Measurements from ENCODE around the gene BMX. TPM values are rescaled to one million over a fixed set of nuclear protein-coding genes. Genes with fewer than 3 reads are reported as not detected.

The BMX gene
- polyA plus RNA-seq (2012; ENCODE audit: insufficient read depth, insufficient read length, low read depth) = 0.29 TPM

- Histone ChIP-seq H3K36me3 (no peaks in the 10 kb centered on the region), H3K4me1 (no peaks in the 10 kb centered on the region), H3K4me3 (ENCODE audit: low read depth, low read length) (no peak within 1 kb of the TSS), H3K9me3 (no peaks in the 10 kb centered on the region), H3K27me3 (no peaks in the 10 kb centered on the region)
- no peak for DNase-seq
- TF ChIP-seq, protein P1, sequence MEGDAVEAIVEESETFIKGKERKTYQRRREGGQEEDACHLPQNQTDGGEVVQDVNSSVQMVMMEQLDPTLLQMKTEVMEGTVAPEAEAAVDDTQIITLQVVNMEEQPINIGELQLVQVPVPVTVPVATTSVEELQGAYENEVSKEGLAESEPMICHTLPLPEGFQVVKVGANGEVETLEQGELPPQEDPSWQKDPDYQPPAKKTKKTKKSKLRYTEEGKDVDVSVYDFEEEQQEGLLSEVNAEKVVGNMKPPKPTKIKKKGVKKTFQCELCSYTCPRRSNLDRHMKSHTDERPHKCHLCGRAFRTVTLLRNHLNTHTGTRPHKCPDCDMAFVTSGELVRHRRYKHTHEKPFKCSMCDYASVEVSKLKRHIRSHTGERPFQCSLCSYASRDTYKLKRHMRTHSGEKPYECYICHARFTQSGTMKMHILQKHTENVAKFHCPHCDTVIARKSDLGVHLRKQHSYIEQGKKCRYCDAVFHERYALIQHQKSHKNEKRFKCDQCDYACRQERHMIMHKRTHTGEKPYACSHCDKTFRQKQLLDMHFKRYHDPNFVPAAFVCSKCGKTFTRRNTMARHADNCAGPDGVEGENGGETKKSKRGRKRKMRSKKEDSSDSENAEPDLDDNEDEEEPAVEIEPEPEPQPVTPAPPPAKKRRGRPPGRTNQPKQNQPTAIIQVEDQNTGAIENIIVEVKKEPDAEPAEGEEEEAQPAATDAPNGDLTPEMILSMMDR (IDR thresholded peaks at IDR 0.05; ENCODE audit: low read depth, low read length) = no peak
Observed at GRCh38 chrX:15500497-15500966, at the start of gene BMX. Gene BMX (plus strand): TSS chrX:15500807. CDS start chrX:15508354, 7,547 bp downstream.

GRCh38 chrX:15451913-15452312 is 48.7 kb upstream of the BMX start:
- H3K36me3 ChIP-seq = no peaks in the 10 kb centered on the region; the same call in 1 of the 2 replicates
- H3K4me1 ChIP-seq = no peaks in the 10 kb centered on the region
- no peak overlapping the region for H3K4me3 ChIP-seq (ENCODE audit: low read depth, low read length)
- TF ChIP-seq, protein P1 (IDR thresholded peaks at IDR 0.05; ENCODE audit: low read depth, low read length) = no peak
- H3K27me3 ChIP-seq = no peaks in the 10 kb centered on the region
- no peak for DNase-seq
- no peaks in the 10 kb centered on the region for H3K9me3 ChIP-seq

DNA sequence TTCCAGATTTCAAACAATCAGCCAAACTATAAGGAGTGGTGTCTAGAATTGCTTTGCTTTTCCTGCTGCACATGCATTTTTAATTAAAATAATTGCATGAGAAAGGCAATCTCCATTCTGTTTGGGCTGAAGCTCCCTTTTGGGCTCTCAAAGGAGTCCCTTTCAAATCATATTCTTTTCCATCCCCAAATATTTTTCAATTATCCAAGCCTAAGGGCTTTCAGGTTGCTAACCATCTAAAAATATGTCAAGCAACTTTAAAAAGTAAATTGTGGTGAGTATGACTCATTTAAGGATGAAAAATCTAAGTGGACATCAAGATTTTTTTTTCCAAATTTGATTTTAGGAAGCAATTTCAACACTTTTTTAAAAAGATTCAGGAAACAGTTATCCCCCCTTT is 35.9 kb upstream of the BMX start:
- no peaks in the 10 kb centered on the region for H3K36me3 ChIP-seq
- H3K4me1 ChIP-seq = peaks cover 13% of the 10 kb centered on the region
- TF ChIP-seq, protein P1 (IDR thresholded peaks at IDR 0.05; ENCODE audit: low read depth, low read length) = no peak
- no peak for DNase-seq
- no peaks in the 10 kb centered on the region for H3K27me3 ChIP-seq
- no peak overlapping the region for H3K4me3 ChIP-seq (ENCODE audit: low read depth, low read length)
- H3K9me3 ChIP-seq = no peaks in the 10 kb centered on the region

DNA sequence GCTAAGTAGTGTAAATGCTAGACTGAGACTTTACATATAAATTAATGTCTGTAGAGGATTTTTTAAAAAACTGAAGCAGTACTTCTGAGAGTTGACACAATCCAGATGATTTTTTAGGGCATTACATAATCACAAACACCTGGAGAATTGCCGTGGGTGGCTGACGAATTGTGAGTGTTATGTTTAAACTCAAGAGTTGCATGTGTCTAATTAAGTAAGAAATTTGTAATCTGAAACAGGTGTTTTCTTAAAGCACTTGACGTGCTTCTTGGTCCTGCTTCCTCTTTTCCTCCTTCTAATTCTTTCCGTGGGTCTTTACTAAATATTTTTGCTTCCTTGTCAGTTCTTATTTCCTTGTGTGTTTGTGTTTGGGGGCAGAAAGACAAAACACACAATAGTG is 35.3 kb upstream of the BMX start:
- Histone ChIP-seq H3K27me3 (no peaks in the 10 kb centered on the region), H3K9me3 (no peaks in the 10 kb centered on the region), H3K36me3 (no peaks in the 10 kb centered on the region), H3K4me1 (peaks cover 13% of the 10 kb centered on the region), H3K4me3 (ENCODE audit: low read depth, low read length) (no peak overlapping the region)
- no peak for DNase-seq
- TF ChIP-seq, protein P1 (IDR thresholded peaks at IDR 0.05; ENCODE audit: low read depth, low read length) = no peak

GRCh38 chrX:15465896-15466651 is 34.5 kb upstream of the BMX start:
- Histone ChIP-seq H3K36me3 (no peaks in the 10 kb centered on the region), H3K9me3 (no peaks in the 10 kb centered on the region), H3K4me1 (peaks cover 13% of the 10 kb centered on the region), H3K4me3 (ENCODE audit: low read depth, low read length) (no peak overlapping the region), H3K27me3 (no peaks in the 10 kb centered on the region)
- TF ChIP-seq, protein P1 (IDR thresholded peaks at IDR 0.05; ENCODE audit: low read depth, low read length) = peak; percentile 31; the same call in 1 of the 2 replicates
- no peak for DNase-seq

- H3K36me3 ChIP-seq = no peaks in the 10 kb centered on the region
- peak; percentile 61 for DNase-seq
- H3K9me3 ChIP-seq = no peaks in the 10 kb centered on the region
- TF ChIP-seq, protein P1 (IDR thresholded peaks at IDR 0.05; ENCODE audit: low read depth, low read length) = peak; percentile 53
- no peaks in the 10 kb centered on the region for H3K27me3 ChIP-seq
- H3K4me1 ChIP-seq = peaks cover 13% of the 10 kb centered on the region
- no peak overlapping the region for H3K4me3 ChIP-seq (ENCODE audit: low read depth, low read length)
Observed at GRCh38 chrX:15468036-15468435, 32.6 kb upstream of the BMX start.
